GM21825 (cell line): ENCODE measurements around the gene ATXN1.
"Not testable (repeated sequence)": the region's sequence is repeated elsewhere in the genome, so short reads cannot be mapped to it uniquely, and the experiment has no call there.

ENCODE experiments used
- ATAC-seq: cut with Tn5 transposase; IDR thresholded peaks from one replicate; pipeline ENCODE4 v1.9.1; 2021; ENCODE audit warnings: mild to moderate bottlenecking, moderate library complexity; ENCODE audit not compliant: unreplicated experiment

Gene ATXN1

DNA sequence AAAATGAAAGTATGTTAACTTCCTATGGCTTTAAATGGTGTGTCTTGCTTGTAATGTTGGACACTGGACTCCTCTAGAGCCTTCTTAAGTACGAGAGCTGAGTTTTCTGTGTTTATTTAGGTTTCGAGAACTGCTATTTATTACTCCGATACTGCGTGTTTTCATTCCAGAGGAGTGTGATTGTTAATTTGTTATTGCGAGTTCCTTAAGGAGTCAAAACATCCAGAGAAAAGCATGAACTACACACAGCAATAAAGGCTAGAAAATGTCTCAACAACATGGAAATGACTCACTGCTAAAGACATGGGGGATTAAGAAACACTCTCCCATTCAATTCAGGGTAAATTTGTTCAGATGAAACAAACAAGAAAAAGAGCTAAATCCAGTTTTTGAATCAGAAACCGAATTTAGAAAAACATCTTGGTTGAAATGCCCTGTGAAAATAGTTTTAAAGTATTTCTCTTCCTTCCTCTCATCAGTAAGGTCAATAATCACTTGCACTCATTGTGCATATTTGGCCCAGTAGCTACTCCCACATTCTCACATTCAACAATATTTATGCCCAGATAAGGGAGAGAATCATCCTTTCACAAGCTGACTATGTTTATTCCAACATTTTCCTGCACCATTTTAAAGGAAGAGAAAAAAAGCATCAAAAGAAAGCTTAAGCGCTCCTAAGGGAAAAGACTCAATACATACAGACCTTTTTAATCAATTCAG, 36.0 kb downstream of the ATXN1 start:
- ATAC-seq = no peak

DNA sequence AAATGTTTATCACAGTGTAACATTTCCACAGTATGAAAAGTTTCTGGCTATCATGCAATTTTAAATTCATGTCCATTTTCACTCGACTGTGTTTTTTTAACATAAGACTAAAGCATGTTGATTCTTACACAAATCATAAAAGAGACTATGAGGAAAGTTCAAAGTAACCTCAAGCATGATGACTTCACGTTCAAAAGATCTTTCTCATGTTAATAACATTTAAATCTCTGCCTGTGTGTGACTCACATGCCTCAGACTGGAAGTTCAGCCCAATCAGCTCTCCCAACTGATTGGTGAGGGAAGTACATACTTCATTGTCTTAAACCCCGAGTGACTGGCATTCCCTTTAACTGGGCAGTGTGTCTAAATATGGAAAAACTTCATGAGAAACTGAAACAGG, 37.4 kb downstream of the ATXN1 start:
- ATAC-seq = no peak

- ATAC-seq = no peak
Measured at GRCh38 chr6:16723402-16723801, 37.9 kb downstream of the ATXN1 start.

- no peak for ATAC-seq
Measured at GRCh38 chr6:16722630-16723029, 38.6 kb downstream of the ATXN1 start.

DNA sequence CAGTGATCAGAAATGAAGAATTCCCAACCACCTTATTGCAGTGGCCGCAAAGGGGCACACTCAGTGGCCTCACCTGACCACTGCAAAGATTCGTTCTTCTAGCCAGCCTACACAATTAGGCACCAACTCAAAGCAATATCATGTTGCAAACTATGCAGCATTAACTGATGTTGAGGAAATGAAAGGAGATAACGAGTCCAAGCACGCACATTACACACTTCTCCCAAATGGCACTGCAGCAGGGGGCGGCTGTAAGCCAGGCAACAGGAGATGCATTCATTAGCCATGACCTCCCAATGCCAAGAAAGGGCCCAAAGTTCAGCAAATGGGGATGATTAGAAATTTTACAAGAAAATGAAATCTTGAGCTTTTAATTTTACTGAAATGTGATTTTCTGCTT, 39.3 kb downstream of the ATXN1 start:
- no peak for ATAC-seq

DNA sequence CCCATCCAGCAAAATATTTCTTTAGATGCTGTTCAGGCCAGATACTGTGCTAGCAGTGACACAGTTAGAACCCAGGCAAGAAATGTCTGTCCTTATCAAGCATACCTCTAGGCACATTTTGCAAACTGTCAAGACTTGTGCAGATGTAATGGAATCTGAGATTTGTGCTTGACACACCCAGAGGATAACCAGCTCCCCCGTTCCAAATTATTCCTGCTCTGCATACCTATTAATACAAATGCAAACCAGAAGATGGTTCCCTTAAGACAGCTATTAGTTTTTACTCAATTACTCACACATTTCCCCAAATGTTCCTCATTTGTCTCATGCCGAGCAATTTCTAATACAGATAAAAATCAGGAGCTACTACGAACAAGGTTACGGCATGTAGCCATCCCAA, 40.4 kb downstream of the ATXN1 start:
- no peak for ATAC-seq

DNA sequence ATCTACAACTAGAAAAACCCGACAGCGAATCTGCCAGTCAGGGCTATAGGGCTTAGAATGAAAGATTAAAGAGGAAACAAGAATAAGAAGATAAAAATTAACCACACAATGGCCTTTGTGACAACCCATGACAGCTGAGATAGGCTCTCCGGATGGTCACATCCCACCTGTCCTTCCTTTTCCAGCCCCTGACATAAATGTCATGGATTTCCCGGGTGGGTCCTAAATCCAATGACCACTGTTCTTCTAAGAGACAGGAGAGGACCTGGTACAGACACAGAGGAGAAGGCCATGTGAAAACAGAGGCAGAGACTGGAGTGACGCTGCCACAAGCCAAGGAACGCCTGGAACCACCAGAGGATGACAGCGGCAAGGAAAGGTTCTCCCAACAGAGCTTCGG, 41.8 kb downstream of the ATXN1 start:
- ATAC-seq = no peak

DNA sequence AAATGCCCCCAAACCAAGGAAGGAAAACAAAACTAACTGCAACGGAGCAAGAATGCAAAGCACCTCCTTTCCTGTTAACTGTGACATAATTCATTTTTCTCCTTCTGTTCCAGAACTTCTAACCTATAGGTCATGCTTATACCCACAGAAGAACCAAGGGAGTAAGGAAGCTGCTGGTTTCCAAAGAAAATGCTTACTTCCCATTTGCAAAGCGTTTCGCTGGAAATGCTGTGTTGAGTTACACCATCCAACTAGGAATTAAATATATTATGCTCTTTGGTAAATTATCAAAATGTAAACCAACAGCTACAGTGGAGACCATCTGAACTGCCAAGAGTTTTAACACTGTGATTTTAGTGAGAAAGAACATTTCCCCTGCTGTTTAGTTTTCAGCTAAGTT, 42.9 kb downstream of the ATXN1 start:
- no peak for ATAC-seq

GRCh38 chr6:16717275-16717942, 43.9 kb downstream of the ATXN1 start:
- no peak for ATAC-seq

DNA sequence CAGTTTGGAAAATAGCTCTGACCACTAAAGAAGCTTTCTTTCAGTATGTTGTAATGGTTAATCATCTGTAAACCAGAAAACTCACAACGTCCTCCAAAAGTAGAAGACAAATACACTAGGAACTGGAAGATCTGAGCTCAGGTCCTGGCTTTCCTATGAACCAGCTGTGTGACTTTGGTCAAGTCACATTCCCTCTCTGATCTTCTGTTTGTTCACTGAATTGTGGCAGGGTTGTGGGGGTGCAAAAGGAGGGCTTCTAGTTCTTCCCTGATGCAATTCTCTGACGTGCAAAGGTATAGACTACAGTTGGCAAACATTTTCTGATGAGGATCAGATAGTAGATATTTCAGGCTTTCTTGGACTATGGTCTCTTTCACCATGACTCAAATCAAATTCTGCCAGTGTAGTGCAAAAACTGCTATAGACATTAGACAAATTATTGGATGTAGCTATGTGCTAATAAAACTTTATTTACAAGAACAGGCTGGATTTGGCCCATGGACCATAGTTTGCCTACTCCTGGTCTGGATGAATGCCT, 44.9 kb downstream of the ATXN1 start:
- no peak for ATAC-seq

DNA sequence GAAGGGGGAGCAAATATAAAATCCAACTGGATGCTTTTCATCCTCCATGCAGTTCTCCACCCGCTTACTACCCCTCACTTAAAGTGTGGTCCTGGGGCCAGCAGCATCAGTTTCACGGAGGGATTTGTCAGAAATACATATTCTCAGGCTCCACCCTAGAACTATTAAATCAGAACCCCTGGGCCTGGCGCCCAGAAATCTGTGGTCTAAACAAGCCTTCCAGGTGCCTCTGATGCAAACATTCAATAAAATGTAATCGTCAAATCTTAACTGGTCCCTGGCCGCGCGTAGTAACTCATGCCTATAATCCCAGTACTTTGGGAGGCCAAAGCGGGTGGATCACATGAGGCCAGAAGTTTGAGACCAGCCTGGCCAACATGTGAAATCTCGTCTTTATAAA, 47.7 kb downstream of the ATXN1 start:
- ATAC-seq = no peak

DNA sequence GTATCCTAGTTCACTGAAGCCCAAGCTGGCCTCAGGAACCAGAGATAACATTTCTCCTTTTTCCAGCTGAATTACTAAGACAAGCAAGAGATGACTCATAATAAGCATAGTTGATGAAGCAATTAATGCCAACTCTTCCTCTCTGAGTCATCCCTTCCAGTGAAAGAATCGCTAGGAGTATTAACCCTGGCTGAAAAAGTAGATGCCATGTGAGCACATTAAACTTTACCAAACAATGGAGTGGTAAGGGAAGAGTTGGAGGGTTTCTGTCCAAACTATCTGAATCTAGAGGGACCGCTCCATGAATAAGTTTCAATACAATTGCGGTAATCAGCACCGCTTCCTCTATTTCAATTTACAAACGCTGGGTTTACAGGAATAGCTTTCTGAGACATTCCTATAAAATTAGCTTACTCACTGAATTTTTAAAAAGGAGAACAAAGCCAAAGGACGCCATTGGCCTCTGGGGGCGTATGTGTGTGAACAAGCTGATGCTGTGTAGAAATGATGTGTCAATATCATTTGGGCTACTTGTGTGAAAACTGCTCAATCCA, 48.3 kb downstream of the ATXN1 start:
- no peak for ATAC-seq

DNA sequence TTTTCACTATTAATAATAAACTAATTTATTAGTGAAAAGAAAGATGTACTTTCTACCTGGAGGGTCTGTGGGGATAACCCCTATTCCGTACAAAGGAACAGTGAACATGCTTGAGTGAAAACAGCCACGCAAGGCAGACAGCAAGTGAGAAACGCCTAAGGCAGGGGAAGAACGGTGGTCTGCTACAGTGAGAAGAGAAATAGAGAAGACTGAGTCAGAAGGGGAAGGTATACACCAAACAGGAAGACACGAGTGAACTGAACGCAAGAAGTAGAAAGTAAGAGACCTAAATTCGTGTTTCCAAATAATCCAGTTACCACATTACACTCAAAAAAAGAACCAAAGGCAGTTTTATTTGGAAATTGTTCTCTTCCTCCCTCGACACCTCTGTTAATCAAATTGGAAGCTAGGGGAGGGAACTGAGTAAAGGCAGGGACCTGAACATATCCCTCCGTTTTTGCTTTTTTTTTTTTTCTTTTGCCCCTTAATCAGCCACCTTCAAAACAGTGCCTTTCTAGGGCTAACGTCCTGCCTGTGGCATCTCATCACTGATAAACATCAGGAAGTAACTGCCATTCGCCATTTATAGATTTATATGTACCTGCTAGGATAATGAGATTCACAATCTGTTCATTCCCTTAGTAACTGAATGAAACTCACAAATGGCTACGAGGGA, 48.9 kb downstream of the ATXN1 start:
- ATAC-seq = peak; percentile 70

DNA sequence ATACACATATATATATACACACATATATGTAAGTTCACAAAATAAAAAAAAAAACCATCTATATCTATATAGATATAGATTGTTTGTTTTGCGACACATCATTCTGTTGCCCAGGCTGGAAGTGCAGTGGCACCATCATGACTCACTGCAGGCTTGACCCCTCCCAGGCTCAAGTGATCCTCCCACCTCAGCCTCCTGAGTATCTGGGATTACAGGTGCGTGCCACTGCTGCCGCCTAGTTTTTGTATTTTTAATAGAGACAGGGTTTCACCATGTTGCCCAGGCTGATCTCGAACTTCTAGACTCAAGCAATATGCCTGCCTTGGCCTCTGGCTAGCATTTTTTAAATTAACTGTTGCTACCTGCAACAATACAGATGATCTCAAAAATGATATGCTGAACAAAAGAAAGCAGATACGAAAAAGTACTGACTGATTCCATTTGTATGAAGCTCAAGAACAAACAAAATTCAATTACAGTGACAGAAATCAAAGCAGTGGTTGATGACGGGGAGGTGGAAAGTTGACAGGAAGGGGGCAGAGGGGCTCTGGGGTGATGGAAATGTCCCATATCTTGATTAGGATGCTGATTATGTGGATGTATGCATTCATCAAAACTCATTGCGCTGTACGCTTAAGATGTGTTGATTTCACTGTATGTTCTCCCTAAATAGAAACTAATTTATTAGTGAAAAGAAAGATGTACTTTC, 49.6 kb downstream of the ATXN1 start:
- peak; percentile 7 for ATAC-seq

GRCh38 chr6:16706911-16707783, 54.1 kb downstream of the ATXN1 start:
- ATAC-seq = peak; percentile 52

- ATAC-seq = not testable (repeated sequence)
Measured at GRCh38 chr6:16706491-16706890, 54.8 kb downstream of the ATXN1 start.

DNA sequence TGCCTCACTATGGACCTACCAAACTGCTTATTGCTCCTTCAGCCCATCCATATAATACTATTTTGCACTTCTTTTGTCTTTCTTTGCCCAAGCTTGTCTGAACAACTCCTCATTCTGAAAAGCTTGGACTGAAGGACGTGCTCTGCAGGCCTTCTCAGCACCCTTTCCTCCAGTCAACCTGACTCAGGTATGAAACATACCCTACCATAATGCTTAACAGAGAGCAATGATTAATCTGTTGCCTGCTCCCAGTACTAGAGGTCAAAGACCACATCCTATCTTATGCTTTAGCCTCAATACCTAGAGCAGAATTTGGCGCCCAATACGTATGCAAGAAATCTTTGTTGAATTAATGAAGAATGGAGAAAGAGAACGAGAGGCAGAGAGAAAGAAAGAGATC, 55.2 kb downstream of the ATXN1 start:
- ATAC-seq = no peak

DNA sequence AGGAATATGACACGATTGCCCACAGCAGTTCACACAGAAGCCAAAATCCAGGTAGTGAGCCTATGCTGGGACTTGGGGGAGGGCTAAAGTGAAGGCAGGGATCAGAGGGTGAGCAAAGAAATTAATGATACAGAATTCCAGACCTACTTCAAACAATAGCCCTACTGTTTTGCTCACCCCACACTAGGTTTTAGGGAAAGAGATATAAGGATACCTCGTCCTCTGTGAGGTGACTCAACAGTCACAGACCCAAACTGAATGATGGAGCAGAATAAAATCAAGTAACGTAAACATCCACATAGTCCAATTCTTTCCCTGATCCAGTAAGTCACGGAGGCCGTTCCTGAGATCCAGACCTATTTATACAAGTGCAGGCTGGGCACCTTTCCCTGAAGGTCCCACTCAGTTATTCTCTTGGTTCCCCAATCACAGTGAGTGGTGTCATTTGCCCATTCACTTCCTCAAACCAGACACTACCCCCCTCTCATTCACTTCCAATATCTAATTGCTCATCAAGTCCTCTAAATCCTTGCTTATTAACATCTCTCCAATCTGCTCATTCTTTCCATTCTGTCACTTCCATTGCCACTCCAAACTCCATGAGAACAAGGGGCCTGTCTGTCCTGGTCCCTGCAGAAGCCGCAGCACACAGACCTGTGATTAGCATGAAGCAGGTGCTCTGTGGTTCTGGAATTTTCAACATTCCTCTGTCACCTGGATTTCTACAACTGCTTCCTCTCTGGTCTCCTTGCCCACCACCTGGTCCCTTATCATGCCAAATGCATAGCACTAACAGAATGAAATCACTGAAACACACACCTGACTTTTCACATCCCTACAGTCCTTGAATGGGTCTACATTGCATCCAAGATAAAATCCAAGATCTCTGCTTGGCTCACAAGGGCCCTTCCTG, 55.9 kb downstream of the ATXN1 start:
- ATAC-seq = no peak
